Measurements from ENCODE around the gene C17orf50.
A peak's percentile ranks its signal among the peaks of the same experiment; 100 is the strongest.

Gene C17orf50

DNA sequence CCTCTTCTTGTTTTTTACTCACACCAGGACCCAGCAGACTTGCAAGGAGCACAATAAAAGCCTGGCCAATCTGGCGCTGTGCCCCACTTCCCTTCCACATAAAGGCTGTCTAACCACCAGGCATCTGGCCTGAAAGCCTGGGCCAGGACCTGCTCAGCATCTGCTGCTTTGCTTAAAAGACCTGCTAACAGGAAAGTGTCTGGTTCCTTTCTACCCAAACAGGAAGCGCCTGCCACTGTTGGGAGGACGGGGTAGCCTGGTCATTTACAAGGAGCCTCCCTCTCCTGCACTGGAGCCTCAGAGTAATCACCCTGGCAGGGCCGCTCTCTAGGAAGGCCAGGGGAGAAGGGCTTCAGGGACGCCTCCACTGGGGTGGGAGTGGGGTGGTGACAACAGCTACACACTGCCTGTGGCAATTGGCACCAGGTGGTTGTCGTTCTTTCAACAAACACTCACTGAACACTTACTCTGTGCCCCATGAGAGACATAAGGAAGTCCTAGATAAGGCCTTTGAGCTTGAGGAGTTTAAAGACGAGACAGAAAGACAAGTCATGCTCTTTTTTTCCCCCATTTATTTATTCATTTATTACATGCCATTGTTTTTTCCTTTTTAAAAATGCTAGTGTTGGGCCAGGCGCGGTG lies 41.0 kb downstream of the C17orf50 start:
- TF ChIP-seq, protein P1, sequence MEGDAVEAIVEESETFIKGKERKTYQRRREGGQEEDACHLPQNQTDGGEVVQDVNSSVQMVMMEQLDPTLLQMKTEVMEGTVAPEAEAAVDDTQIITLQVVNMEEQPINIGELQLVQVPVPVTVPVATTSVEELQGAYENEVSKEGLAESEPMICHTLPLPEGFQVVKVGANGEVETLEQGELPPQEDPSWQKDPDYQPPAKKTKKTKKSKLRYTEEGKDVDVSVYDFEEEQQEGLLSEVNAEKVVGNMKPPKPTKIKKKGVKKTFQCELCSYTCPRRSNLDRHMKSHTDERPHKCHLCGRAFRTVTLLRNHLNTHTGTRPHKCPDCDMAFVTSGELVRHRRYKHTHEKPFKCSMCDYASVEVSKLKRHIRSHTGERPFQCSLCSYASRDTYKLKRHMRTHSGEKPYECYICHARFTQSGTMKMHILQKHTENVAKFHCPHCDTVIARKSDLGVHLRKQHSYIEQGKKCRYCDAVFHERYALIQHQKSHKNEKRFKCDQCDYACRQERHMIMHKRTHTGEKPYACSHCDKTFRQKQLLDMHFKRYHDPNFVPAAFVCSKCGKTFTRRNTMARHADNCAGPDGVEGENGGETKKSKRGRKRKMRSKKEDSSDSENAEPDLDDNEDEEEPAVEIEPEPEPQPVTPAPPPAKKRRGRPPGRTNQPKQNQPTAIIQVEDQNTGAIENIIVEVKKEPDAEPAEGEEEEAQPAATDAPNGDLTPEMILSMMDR (IDR thresholded peaks at IDR 0.05): no peak
- DNase-seq (ENCODE audit: low spot score): no peak
- Histone ChIP-seq H3K4me3 (no peak overlapping the region), H3K27ac (peak overlapping the region in 1 of 2 donors; percentile 38)

DNA sequence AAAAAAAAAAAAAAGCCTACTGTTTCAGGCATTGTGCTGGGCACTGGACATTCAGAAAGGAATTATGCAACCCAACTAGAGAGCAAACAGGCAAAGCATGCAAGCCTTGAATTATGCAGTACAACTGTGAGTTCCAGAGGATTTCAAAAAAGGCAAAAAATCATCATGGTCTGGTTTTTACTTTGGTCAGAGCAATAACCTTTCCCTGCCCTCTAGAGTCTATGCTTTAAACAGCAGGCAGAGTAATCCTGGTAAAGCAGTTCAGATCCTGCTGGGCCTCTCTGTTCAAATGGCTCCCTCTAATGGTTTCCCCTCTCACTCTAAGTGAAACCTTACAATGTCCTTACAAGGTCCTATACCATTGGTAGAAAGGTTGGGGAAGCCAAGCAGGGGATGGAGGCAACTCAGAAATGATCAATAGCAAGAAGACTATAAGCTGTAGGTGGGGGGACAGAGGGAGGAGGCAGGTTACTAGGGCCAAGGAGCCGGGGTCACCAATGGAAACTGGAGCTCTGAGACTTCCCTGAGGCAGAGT lies 44.0 kb downstream of the C17orf50 start:
- H3K4me3 ChIP-seq: no peak overlapping the region
- TF ChIP-seq, protein P1 (IDR thresholded peaks at IDR 0.05): peak; percentile 61
- no peak for DNase-seq (ENCODE audit: low spot score)
- H3K27ac ChIP-seq: peak overlapping the region; percentile 48 to 50

DNA sequence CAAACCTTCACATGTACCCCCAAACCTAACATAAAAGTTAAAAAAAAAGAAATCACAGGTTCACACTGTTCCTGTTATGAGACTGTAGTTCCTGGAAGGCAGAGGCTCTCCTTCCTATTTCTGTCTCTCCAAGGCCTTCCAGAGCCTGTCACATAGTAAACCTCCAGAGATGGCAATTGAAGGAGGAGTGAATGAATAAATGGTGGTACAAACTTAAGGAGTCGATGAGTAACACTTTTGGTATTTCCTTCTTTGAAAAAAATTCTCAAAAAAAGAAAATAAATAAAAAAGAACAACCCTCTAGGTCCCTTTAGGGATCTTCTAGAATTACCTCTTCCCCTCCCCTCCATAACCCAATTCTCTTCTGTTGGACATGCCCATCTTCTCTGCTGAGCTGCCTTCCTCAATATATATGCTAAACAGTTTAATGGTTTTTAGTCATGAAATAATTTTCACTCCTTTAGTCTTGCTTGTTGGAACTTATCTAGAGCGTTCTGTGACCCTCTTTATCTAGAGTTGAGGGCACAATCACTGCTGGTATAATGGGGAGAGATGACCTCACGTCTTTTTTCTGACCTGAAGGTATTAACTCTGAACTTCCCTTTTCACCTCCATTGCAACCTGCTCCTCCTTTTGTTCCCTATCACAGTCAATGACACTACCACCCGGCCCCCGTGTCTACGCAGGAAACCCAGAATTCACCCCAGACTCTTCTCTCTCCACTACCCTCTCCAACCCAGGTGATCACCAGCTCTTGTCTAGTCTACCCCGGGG lies 46.9 kb downstream of the C17orf50 start:
- no peak for DNase-seq (ENCODE audit: low spot score)
- Histone ChIP-seq H3K27ac (no peak overlapping the region), H3K4me3 (no peak overlapping the region)
- TF ChIP-seq, protein P1 (IDR thresholded peaks at IDR 0.05): no peak

DNA sequence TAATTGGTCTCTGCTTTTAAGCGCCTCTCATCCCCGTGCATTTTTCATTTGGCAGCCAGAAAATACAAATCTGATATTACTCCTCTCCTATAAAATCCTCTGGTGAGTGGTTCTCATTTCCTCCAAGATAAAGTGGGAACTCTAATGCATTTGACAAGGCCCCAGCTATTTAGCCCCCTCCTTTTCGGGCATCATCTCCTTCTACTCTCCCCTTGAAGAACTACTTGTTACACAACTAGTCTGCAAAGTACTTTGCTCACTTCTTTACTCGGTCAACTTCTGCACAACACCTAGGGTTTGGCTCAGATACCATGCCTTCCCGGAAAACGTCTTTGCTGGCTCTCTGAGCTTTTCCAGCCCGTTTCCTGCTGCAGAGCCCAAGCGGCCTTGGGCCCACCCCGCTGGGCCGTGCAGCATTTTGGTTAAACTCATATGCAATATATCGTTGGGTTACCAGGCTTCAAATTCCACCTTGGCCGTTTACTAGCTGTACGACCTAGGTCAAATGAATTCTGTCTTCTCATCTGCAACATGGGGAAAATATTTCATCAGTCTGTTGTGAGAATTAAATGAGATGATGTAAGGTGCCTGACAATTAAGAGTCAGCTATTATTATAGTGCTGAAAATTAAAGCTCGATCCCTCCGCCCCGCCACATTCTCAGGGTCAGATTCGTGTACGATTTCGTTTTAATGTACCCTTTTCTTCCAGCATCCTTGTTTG lies 47.7 kb downstream of the C17orf50 start:
- peak overlapping the region; percentile 98 for H3K4me3 ChIP-seq
- H3K27ac ChIP-seq: peak overlapping the region; percentile 83 to 98
- TF ChIP-seq, protein P1 (IDR thresholded peaks at IDR 0.05): no peak
- no peak for DNase-seq (ENCODE audit: low spot score)

DNA sequence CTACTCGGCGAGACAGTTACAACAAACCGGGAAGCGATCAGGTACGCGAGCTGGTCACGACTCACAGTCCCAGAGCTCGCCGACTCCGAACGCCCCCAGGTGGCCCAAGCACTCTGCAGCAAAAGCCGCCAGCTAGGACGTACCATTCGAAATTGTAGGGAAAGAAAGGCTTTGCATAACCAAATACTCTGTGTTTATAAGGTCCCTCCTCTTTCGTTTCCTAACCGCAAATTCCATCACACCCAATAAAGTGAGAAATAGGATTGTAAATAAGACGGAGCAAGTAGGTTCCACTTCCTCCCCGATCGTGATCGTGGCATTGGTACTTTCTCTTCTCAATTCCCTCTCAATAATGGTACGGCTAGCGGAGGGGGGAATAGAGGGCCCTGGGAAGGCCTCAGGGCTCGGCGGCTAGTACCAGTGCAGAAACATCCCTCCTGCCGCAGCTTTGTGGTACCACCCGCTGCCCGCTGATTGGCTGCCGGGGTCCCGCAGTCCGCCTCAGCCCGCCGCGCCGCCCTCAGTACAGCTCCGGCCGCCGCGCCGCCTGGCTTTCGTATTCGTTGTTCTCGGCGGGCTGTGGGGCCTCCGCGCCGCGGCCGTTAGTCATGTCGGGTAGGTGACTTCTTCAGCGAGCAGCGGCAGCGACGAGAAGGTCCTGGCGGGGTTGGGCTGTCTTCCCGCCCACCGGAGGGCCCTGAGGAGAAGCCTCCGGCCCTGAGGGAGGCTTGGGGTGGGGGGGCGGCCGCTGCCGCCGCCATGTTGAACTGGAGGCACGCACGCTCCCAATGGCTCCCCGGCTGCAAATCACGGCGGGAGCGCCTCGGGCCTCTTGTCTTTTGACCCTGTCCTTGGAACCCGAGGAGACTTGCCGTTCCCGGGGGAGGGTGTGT lies 48.5 kb downstream of the C17orf50 start, which contains the start of gene TAF15:
Gene TAF15 (plus strand): TSS at position 523 of the 893 bp plus-strand sequence. CDS start 86 bp downstream, at position 609.
- DNase-seq (ENCODE audit: low spot score): peak; percentile 96
- TF ChIP-seq, protein P1 (IDR thresholded peaks at IDR 0.05): peak; percentile 51
- Histone ChIP-seq H3K27ac (peak within 1 kb of the TSS; percentile 83 to 98), H3K4me3 (peak within 1 kb of the TSS; percentile 98)

DNA sequence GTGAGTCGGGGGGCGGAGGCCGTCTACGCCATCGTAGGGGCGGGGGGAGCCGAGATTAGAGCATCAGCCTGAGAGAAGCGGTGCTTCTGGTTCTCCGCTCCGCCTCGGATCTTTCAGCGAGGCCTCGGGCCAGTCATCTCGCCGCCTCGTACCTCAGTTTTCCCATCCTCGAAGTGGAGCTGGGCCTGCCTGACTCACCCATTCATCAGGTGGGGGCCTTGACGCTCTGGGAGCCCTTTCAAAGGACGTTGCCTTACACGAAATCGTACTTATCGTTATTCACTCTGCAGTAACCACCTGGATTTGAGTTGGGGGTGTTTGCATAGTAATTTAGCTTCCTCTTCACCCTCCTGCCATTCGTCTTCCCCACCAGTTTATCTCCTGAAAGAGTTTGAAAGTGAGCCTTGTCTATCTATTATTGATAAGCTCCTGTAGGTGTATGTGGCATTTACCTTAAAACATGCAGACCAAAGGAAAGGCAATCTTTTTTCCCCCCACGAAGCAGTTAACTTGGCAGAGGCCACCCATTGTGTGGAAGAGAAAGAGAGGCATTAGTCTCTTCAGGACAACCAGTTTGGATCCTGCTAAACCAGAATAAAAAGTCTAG lies 49.3 kb downstream of the C17orf50 start:
- peak; percentile 81 for DNase-seq (ENCODE audit: low spot score)
- TF ChIP-seq, protein P1 (IDR thresholded peaks at IDR 0.05): no peak
- Histone ChIP-seq H3K4me3 (peak overlapping the region; percentile 98), H3K27ac (peak overlapping the region; percentile 83 to 98)
